Measurements from ENCODE around the gene TXNRD3.

DNA sequence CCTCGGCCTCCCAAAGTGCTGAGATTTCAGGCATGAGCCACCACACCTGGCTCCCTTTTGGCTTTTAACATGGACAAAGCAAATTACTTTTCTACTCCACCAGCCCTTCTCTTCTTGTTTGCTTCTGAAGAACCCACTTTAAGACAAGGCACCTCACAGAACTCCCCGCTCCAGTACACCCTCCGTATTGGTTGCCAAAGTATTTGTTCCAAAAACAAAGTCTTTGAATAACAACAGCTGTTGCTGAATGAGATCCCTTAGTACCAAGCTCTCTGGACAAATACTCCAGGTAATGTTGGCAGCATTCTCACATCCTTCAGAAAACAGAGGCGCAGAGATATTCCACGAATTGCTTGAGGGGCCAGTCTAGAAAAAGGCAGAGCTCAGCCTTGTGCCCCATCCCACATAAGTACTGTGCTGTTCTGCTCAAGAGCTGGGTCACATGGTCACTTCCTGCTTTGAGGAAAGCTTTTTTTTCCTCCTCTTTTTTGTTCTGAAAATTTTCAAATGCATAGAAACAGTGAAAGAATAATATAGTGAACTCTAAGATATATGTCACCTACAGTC, 41.9 kb upstream of the TXNRD3 start:
- TF ChIP-seq CTCF (conservative IDR thresholded peaks at IDR 0.05 in 1 of 2, IDR thresholded peaks at IDR 0.05 in 1 of 2; ENCODE audit: low read depth in 1 of 2, low read length in 2 of 2) (no peak), EZH2 (IDR thresholded peaks at IDR 0.05; ENCODE audit: low read length, missing control alignments) (no peak)

Measured in fibroblast of lung (primary cell).